Measurements from ENCODE around the gene PSMD8.

PSMD8 gene

GRCh38 chr19:38401148-38401547, 26.8 kb downstream of the PSMD8 start:
- peaks cover 10% of the 10 kb centered on the region for H3K79me1 ChIP-seq (ENCODE audit: low read length)
- H2BK12ac ChIP-seq (ENCODE audit: low read length), result no peak overlapping the region
- H3K14ac ChIP-seq (ENCODE audit: low read length), result no peak overlapping the region
- no peaks in the 10 kb centered on the region for H3K9me3 ChIP-seq (ENCODE audit: insufficient read depth, low read depth, low read length)
- no peak overlapping the region for H3K9ac ChIP-seq (ENCODE audit: low read length)
- H2AFZ ChIP-seq (ENCODE audit: insufficient read depth, low read length, poor library complexity), result no peak overlapping the region
- no peak overlapping the region for H3K4ac ChIP-seq (ENCODE audit: low read depth, low read length)
- no peak overlapping the region for H4K91ac ChIP-seq (ENCODE audit: low read depth, low read length)
- H3K4me2 ChIP-seq (ENCODE audit: low read length), result no peak overlapping the region
- no peak overlapping the region for H4K8ac ChIP-seq (ENCODE audit: low read depth, low read length)
- no CpG with 5 or more reads among the region's 3 CpGs for WGBS (ENCODE audit: extremely low coverage, insufficient coverage, insufficient read length)
- peaks cover 5% of the 10 kb centered on the region for H3K79me2 ChIP-seq (ENCODE audit: control insufficient read depth, insufficient read depth, low read length, poor library complexity)
- no peaks in the 10 kb centered on the region for H3K36me3 ChIP-seq (ENCODE audit: control insufficient read depth in 1 of 2, insufficient read depth in 2 of 2, low read length in 2 of 2)
- DNase-seq, result peak; percentile 51 to 88
- H2BK5ac ChIP-seq (ENCODE audit: low read depth, low read length, poor library complexity), result no peak overlapping the region
- peaks cover 11 to 16% of the 10 kb centered on the region in 2 experiments for H3K4me1 ChIP-seq (ENCODE audit: control insufficient read depth in 1 of 2, insufficient read depth in 2 of 2, low read length in 2 of 2)
- no peak overlapping the region for H3K23ac ChIP-seq (ENCODE audit: low read length)
- no peak overlapping the region for H3K18ac ChIP-seq (ENCODE audit: low read length)
- H3K4me3 ChIP-seq (ENCODE audit: low read depth, low read length), result no peak overlapping the region
- H3K27me3 ChIP-seq (ENCODE audit: insufficient read depth, low read length), result no peaks in the 10 kb centered on the region
- no peak overlapping the region for H2AK5ac ChIP-seq (ENCODE audit: low read length)
- no peak overlapping the region for H2BK120ac ChIP-seq (ENCODE audit: insufficient read depth, low read length, poor library complexity)
- no peak overlapping the region for H4K12ac ChIP-seq (ENCODE audit: low read depth, low read length)
- no peak overlapping the region for H3K27ac ChIP-seq (ENCODE audit: low read depth, low read length)

DNA sequence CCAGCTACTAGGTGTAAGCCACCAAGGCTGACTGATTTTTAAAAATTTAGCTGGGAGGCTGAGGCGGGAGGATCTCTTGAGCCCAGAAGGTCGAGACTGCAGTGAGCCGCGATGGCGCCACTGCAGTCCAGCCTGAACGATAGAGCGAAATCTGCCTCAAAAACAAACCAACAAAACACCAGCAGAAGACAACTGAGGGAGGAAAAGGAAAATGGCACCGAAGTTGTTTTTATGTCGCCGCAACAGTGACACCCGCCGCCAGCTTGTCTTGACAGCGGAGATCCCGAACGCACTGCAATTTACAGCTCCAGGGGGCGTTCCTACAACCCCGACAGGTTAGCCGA, 28.2 kb downstream of the PSMD8 start:
- peaks cover 10% of the 10 kb centered on the region for H3K79me1 ChIP-seq (ENCODE audit: low read length)
- H4K8ac ChIP-seq (ENCODE audit: low read depth, low read length), result peak overlapping the region; percentile 89
- H3K4me1 ChIP-seq (ENCODE audit: control insufficient read depth in 1 of 2, insufficient read depth in 2 of 2, low read length in 2 of 2), result peaks cover 11 to 16% of the 10 kb centered on the region in 2 experiments
- H2AK5ac ChIP-seq (ENCODE audit: low read length), result no peak overlapping the region
- peak overlapping the region; percentile 75 for H2AFZ ChIP-seq (ENCODE audit: insufficient read depth, low read length, poor library complexity)
- peak overlapping the region; percentile 14 for H3K4me3 ChIP-seq (ENCODE audit: low read depth, low read length)
- H3K9ac ChIP-seq (ENCODE audit: low read length), result no peak overlapping the region
- H2BK5ac ChIP-seq (ENCODE audit: low read depth, low read length, poor library complexity), result no peak overlapping the region
- no peak overlapping the region for H4K91ac ChIP-seq (ENCODE audit: low read depth, low read length)
- H3K4me2 ChIP-seq (ENCODE audit: low read length), result peak overlapping the region; percentile 88
- peaks cover 5% of the 10 kb centered on the region for H3K79me2 ChIP-seq (ENCODE audit: control insufficient read depth, insufficient read depth, low read length, poor library complexity)
- no peaks in the 10 kb centered on the region for H3K27me3 ChIP-seq (ENCODE audit: insufficient read depth, low read length)
- H3K14ac ChIP-seq (ENCODE audit: low read length), result peak overlapping the region; percentile 56
- WGBS (ENCODE audit: extremely low coverage, insufficient coverage, insufficient read length), result no CpG with 5 or more reads among the region's 18 CpGs
- H3K23ac ChIP-seq (ENCODE audit: low read length), result no peak overlapping the region
- H2BK12ac ChIP-seq (ENCODE audit: low read length), result peak overlapping the region; percentile 38
- H3K4ac ChIP-seq (ENCODE audit: low read depth, low read length), result no peak overlapping the region
- no peak for DNase-seq
- no peak overlapping the region for H3K18ac ChIP-seq (ENCODE audit: low read length)
- peak overlapping the region; percentile 44 for H2BK120ac ChIP-seq (ENCODE audit: insufficient read depth, low read length, poor library complexity)
- no peaks in the 10 kb centered on the region for H3K9me3 ChIP-seq (ENCODE audit: insufficient read depth, low read depth, low read length)
- H4K12ac ChIP-seq (ENCODE audit: low read depth, low read length), result peak overlapping the region; percentile 38
- H3K27ac ChIP-seq (ENCODE audit: low read depth, low read length), result no peak overlapping the region
- H3K36me3 ChIP-seq (ENCODE audit: control insufficient read depth in 1 of 2, insufficient read depth in 2 of 2, low read length in 2 of 2), result peaks cover 0 to 2% of the 10 kb centered on the region in 2 experiments

GRCh38 chr19:38402967-38403674, 28.8 kb downstream of the PSMD8 start, which contains the start of gene FAM98C:
TSS of gene FAM98C (plus strand) at chr19:38403093. CDS start at chr19:38403154, 61 bp downstream.
- H3K27me3 ChIP-seq (ENCODE audit: insufficient read depth, low read length), result no peaks in the 10 kb centered on the region
- peak within 1 kb of the TSS; percentile 89 for H4K91ac ChIP-seq (ENCODE audit: low read depth, low read length)
- H3K18ac ChIP-seq (ENCODE audit: low read length), result peak within 1 kb of the TSS; percentile 96
- peak within 1 kb of the TSS; percentile 89 for H3K4ac ChIP-seq (ENCODE audit: low read depth, low read length)
- peak within 1 kb of the TSS; percentile 94 for H4K12ac ChIP-seq (ENCODE audit: low read depth, low read length)
- peaks cover 10% of the 10 kb centered on the region for H3K79me1 ChIP-seq (ENCODE audit: low read length)
- H2AK5ac ChIP-seq (ENCODE audit: low read length), result peak within 1 kb of the TSS; percentile 84
- no peak within 1 kb of the TSS for H3K23ac ChIP-seq (ENCODE audit: low read length)
- peak within 1 kb of the TSS; percentile 88 for H2BK120ac ChIP-seq (ENCODE audit: insufficient read depth, low read length, poor library complexity)
- peaks cover 5% of the 10 kb centered on the region for H3K79me2 ChIP-seq (ENCODE audit: control insufficient read depth, insufficient read depth, low read length, poor library complexity)
- H3K4me1 ChIP-seq (ENCODE audit: control insufficient read depth in 1 of 2, insufficient read depth in 2 of 2, low read length in 2 of 2), result peaks cover 11 to 16% of the 10 kb centered on the region in 2 experiments
- no peak within 1 kb of the TSS for H2BK5ac ChIP-seq (ENCODE audit: low read depth, low read length, poor library complexity)
- peak; percentile 98 to 100 for DNase-seq
- peaks cover 0 to 2% of the 10 kb centered on the region in 2 experiments for H3K36me3 ChIP-seq (ENCODE audit: control insufficient read depth in 1 of 2, insufficient read depth in 2 of 2, low read length in 2 of 2)
- no CpG with 5 or more reads among the region's 82 CpGs for WGBS (ENCODE audit: extremely low coverage, insufficient coverage, insufficient read length)
- peak within 1 kb of the TSS; percentile 77 for H3K4me3 ChIP-seq (ENCODE audit: low read depth, low read length)
- peak within 1 kb of the TSS; percentile 100 for H2AFZ ChIP-seq (ENCODE audit: insufficient read depth, low read length, poor library complexity)
- H3K4me2 ChIP-seq (ENCODE audit: low read length), result peak within 1 kb of the TSS; percentile 96
- H3K9me3 ChIP-seq (ENCODE audit: insufficient read depth, low read depth, low read length), result no peaks in the 10 kb centered on the region
- peak within 1 kb of the TSS; percentile 96 for H4K8ac ChIP-seq (ENCODE audit: low read depth, low read length)
- peak within 1 kb of the TSS; percentile 6 for H3K9ac ChIP-seq (ENCODE audit: low read length)
- H3K27ac ChIP-seq (ENCODE audit: low read depth, low read length), result no peak within 1 kb of the TSS
- peak within 1 kb of the TSS; percentile 99 for H3K14ac ChIP-seq (ENCODE audit: low read length)
- H2BK12ac ChIP-seq (ENCODE audit: low read length), result peak within 1 kb of the TSS; percentile 50

DNA sequence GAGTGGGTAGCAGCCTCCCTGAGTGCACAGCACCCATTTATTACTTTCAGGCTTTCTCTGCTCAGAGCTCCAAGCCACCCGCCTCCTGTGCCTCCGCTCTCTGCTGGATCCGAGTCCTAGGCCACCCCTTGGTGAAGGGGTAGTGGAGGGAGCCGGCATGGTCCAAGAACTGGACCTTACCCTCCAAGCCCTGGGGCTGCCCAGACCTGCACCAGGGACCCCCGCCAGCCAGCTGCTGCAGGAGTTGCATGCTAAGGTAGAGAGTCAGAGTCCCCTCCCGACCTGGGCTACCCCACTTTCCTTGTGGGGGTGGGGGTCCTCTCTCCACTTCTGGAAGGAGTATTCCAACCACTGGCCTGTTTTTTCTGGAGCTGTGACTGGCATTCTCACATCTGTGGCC, 30.5 kb downstream of the PSMD8 start:
- no peak overlapping the region for H4K91ac ChIP-seq (ENCODE audit: low read depth, low read length)
- no peak overlapping the region for H4K8ac ChIP-seq (ENCODE audit: low read depth, low read length)
- peaks cover 10% of the 10 kb centered on the region for H3K79me1 ChIP-seq (ENCODE audit: low read length)
- WGBS (ENCODE audit: extremely low coverage, insufficient coverage, insufficient read length), result no CpG with 5 or more reads among the region's 6 CpGs
- no peak overlapping the region for H2AFZ ChIP-seq (ENCODE audit: insufficient read depth, low read length, poor library complexity)
- H4K12ac ChIP-seq (ENCODE audit: low read depth, low read length), result no peak overlapping the region
- H3K23ac ChIP-seq (ENCODE audit: low read length), result no peak overlapping the region
- H3K9me3 ChIP-seq (ENCODE audit: insufficient read depth, low read depth, low read length), result no peaks in the 10 kb centered on the region
- no peak overlapping the region for H3K9ac ChIP-seq (ENCODE audit: low read length)
- no peaks in the 10 kb centered on the region for H3K27me3 ChIP-seq (ENCODE audit: insufficient read depth, low read length)
- H2BK12ac ChIP-seq (ENCODE audit: low read length), result no peak overlapping the region
- no peak overlapping the region for H3K4me2 ChIP-seq (ENCODE audit: low read length)
- no peak overlapping the region for H2BK120ac ChIP-seq (ENCODE audit: insufficient read depth, low read length, poor library complexity)
- H3K36me3 ChIP-seq (ENCODE audit: control insufficient read depth in 1 of 2, insufficient read depth in 2 of 2, low read length in 2 of 2), result peaks cover 0 to 2% of the 10 kb centered on the region in 2 experiments
- H3K4me1 ChIP-seq (ENCODE audit: control insufficient read depth in 1 of 2, insufficient read depth in 2 of 2, low read length in 2 of 2), result peaks cover 11 to 16% of the 10 kb centered on the region in 2 experiments
- no peak overlapping the region for H3K27ac ChIP-seq (ENCODE audit: low read depth, low read length)
- no peak overlapping the region for H3K14ac ChIP-seq (ENCODE audit: low read length)
- H3K18ac ChIP-seq (ENCODE audit: low read length), result no peak overlapping the region
- no peak for DNase-seq
- H2BK5ac ChIP-seq (ENCODE audit: low read depth, low read length, poor library complexity), result no peak overlapping the region
- no peak overlapping the region for H3K4me3 ChIP-seq (ENCODE audit: low read depth, low read length)
- H2AK5ac ChIP-seq (ENCODE audit: low read length), result no peak overlapping the region
- H3K79me2 ChIP-seq (ENCODE audit: control insufficient read depth, insufficient read depth, low read length, poor library complexity), result peaks cover 5% of the 10 kb centered on the region
- H3K4ac ChIP-seq (ENCODE audit: low read depth, low read length), result no peak overlapping the region
